HEK293 (cell line): ENCODE data around the gene HLX.

Experiments
- CTCF ChIA-PET: fragments of 350-600 bp; formaldehyde crosslinking; extraction: SDS; loops from one replicate; lab custom pipeline; 2021; ENCODE audit warnings: antibody characterized with exemption; lab: Yijun Ruan, JAX
- POLR2A ChIA-PET: fragments of 300-600 bp; formaldehyde crosslinking; extraction: SDS; loops from one replicate; lab custom pipeline; 2020; ENCODE audit warnings: antibody characterized with exemption, inconsistent platforms; lab: Yijun Ruan, JAX
- H3K27ac ChIP-seq: fragments of 200-500 bp; sonication (Bioruptor generic); 2 replicates; pipeline ENCODE4 v1.5.1; 2014; ENCODE audit warnings: low read depth, low read length, control low read depth, inconsistent platforms; ENCODE audit errors: extremely low read depth
- H3K36me3 ChIP-seq, 2 experiments: fragments of 200-500 bp in 1 of 2; sonication (Bioruptor generic) in 1 of 2; 1 replicate in 1 of 2; 2 replicates in 1 of 2; pipeline ENCODE4 v1.5.1; 2014 to 2017; ENCODE audit warnings: inconsistent platforms in 2 of 2, low read length in 2 of 2; ENCODE audit not compliant: control insufficient read depth in 2 of 2, insufficient read depth in 1 of 2
- H3K4me1 ChIP-seq: fragments of 200-500 bp; sonication (Bioruptor generic); 2 replicates; pipeline ENCODE4 v1.5.1; 2014; ENCODE audit warnings: mild to moderate bottlenecking, low read length, inconsistent platforms; ENCODE audit not compliant: control insufficient read depth, insufficient read depth
- H3K4me3 ChIP-seq: 2 replicates; pipeline ENCODE4 v1.5.1; 2011; ENCODE audit warnings: low read depth, mild to moderate bottlenecking, control low read depth, low read length, moderate library complexity
- H3K9me3 ChIP-seq: fragments of 200-500 bp; sonication (Bioruptor generic); 2 replicates; pipeline ENCODE4 v1.5.1; 2014; ENCODE audit warnings: low read depth, low read length, inconsistent platforms; ENCODE audit not compliant: control insufficient read depth, insufficient read depth
- GFI1B ChIP-seq: fragments of 450-650 bp; formaldehyde crosslinking; IDR thresholded peaks from 2 replicates; pipeline ENCODE4 v1.5.1; 2016; ENCODE audit warnings: missing biosample characterization, missing genetic modification characterization
- GLI4 ChIP-seq: fragments of 450-650 bp; formaldehyde crosslinking; IDR thresholded peaks from 2 replicates; pipeline ENCODE4 v1.5.1; 2016; ENCODE audit warnings: missing biosample characterization, missing genetic modification characterization
- HOXC10 ChIP-seq: sonication (generic); formaldehyde crosslinking; IDR thresholded peaks from 2 replicates; pipeline ENCODE4 v1.8.1; 2023; ENCODE audit warnings: mild to moderate bottlenecking, missing genetic modification reagents
- SALL2 ChIP-seq: fragments of 450-650 bp; formaldehyde crosslinking; IDR thresholded peaks from 2 replicates; pipeline ENCODE4 v1.5.0; 2017; ENCODE audit warnings: missing biosample characterization, mild to moderate bottlenecking, missing genetic modification characterization, borderline replicate concordance
- SCRT1 ChIP-seq: fragments of 450-650 bp; formaldehyde crosslinking; IDR thresholded peaks from 2 replicates; pipeline ENCODE4 v1.5.1; 2016; ENCODE audit warnings: missing biosample characterization, missing genetic modification characterization, borderline replicate concordance
- WT1 ChIP-seq: fragments of 450-650 bp; formaldehyde crosslinking; IDR thresholded peaks from 2 replicates; pipeline ENCODE4 v1.5.1; 2016; ENCODE audit warnings: missing biosample characterization, missing genetic modification characterization
- ZFP3 ChIP-seq: fragments of 450-650 bp; formaldehyde crosslinking; IDR thresholded peaks from 2 replicates; pipeline ENCODE4 v1.5.1; 2016; ENCODE audit warnings: low read depth, missing biosample characterization, missing genetic modification characterization
- ZNF121 ChIP-seq: fragments of 450-650 bp; formaldehyde crosslinking; IDR thresholded peaks from 2 replicates; pipeline ENCODE4 v1.5.1; 2016; ENCODE audit warnings: missing biosample characterization, missing genetic modification characterization
- ZNF133 ChIP-seq: fragments of 450-650 bp; formaldehyde crosslinking; IDR thresholded peaks from 2 replicates; pipeline ENCODE4 v1.5.1; 2016; ENCODE audit warnings: missing biosample characterization, missing genetic modification characterization
- ZNF16 ChIP-seq: fragments of 450-650 bp; formaldehyde crosslinking; IDR thresholded peaks from 2 replicates; pipeline ENCODE4 v1.5.1; 2016; ENCODE audit warnings: low read depth, missing biosample characterization, missing genetic modification characterization
- ZNF23 ChIP-seq: fragments of 450-650 bp; formaldehyde crosslinking; IDR thresholded peaks from 2 replicates; pipeline ENCODE4 v1.5.1; 2016; ENCODE audit warnings: missing biosample characterization, missing genetic modification characterization, borderline replicate concordance
- ZNF510 ChIP-seq: fragments of 450-650 bp; formaldehyde crosslinking; IDR thresholded peaks from 2 replicates; pipeline ENCODE4 v1.5.1; 2018; ENCODE audit warnings: mild to moderate bottlenecking, missing genetic modification characterization, missing biosample characterization; ENCODE audit not compliant: insufficient replicate concordance
- ZNF560 ChIP-seq: fragments of 450-650 bp; formaldehyde crosslinking; IDR thresholded peaks from 2 replicates; pipeline ENCODE4 v1.5.1; 2017; ENCODE audit warnings: missing biosample characterization, missing genetic modification characterization, borderline replicate concordance
- ZNF768 ChIP-seq: fragments of 450-650 bp; formaldehyde crosslinking; IDR thresholded peaks from 2 replicates; pipeline ENCODE4 v1.5.1; 2018; ENCODE audit warnings: missing biosample characterization, mild to moderate bottlenecking, missing genetic modification characterization
- ZNF785 ChIP-seq: fragments of 450-650 bp; formaldehyde crosslinking; IDR thresholded peaks from 2 replicates; pipeline ENCODE4 v1.5.1; 2016; ENCODE audit warnings: missing biosample characterization, missing genetic modification characterization
- ZNF791 ChIP-seq: fragments of 450-650 bp; formaldehyde crosslinking; IDR thresholded peaks from 2 replicates; pipeline ENCODE4 v1.5.1; 2016; ENCODE audit warnings: missing biosample characterization, missing genetic modification characterization
- ZXDB ChIP-seq: fragments of 450-650 bp; formaldehyde crosslinking; IDR thresholded peaks from 2 replicates; pipeline ENCODE4 v1.5.1; 2016; ENCODE audit warnings: missing biosample characterization, missing genetic modification characterization
- TF ChIP-seq, protein P1 (sequence below): fragments of 450-650 bp; formaldehyde crosslinking; IDR thresholded peaks from 2 replicates; pipeline ENCODE4 v1.5.1; 2017; ENCODE audit warnings: missing biosample characterization, missing genetic modification characterization
- TF ChIP-seq, protein P2 (sequence below): fragments of 450-650 bp; formaldehyde crosslinking; IDR thresholded peaks from 2 replicates; pipeline ENCODE4 v1.5.1; 2016; ENCODE audit warnings: missing biosample characterization, missing genetic modification characterization
- TF ChIP-seq, protein P3 (sequence below): fragments of 450-650 bp; formaldehyde crosslinking; IDR thresholded peaks from 2 replicates; pipeline ENCODE4 v1.5.1; 2016; ENCODE audit warnings: missing biosample characterization, missing genetic modification characterization
- TF ChIP-seq, protein P4 (sequence below): fragments of 450-650 bp; formaldehyde crosslinking; optimal IDR thresholded peaks from 2 replicates; pipeline ENCODE3; 2016; ENCODE audit warnings: missing biosample characterization, mild to moderate bottlenecking, missing genetic modification characterization
- TF ChIP-seq, protein P5 (sequence below): fragments of 450-650 bp; formaldehyde crosslinking; IDR thresholded peaks from 2 replicates; pipeline ENCODE4 v1.5.1; 2016; ENCODE audit warnings: missing biosample characterization, missing genetic modification characterization

The HLX gene

DNA sequence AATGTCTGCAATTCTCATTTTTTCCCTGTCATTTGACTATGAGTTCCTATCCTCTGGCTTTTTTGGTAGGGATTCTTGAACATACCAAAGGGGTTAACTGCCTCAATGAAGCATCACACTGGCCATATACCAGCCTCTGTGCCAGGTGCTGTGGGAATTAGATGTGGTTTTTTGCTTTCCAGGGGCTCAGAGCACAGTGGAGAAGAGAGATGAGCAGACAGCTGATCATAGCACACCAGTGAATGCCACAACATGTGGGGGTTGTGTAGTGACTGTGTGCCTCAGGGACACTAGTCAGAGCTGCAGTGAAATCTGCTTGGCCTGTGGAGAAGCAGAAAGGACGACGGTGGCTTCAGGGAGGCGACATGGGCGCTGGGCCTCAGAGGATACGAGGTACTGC is 30.8 kb downstream of the HLX start (continued):
- TF ChIP-seq, protein P1, sequence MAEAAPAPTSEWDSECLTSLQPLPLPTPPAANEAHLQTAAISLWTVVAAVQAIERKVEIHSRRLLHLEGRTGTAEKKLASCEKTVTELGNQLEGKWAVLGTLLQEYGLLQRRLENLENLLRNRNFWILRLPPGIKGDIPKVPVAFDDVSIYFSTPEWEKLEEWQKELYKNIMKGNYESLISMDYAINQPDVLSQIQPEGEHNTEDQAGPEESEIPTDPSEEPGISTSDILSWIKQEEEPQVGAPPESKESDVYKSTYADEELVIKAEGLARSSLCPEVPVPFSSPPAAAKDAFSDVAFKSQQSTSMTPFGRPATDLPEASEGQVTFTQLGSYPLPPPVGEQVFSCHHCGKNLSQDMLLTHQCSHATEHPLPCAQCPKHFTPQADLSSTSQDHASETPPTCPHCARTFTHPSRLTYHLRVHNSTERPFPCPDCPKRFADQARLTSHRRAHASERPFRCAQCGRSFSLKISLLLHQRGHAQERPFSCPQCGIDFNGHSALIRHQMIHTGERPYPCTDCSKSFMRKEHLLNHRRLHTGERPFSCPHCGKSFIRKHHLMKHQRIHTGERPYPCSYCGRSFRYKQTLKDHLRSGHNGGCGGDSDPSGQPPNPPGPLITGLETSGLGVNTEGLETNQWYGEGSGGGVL (tag by site-specific recombination), result no peak

DNA sequence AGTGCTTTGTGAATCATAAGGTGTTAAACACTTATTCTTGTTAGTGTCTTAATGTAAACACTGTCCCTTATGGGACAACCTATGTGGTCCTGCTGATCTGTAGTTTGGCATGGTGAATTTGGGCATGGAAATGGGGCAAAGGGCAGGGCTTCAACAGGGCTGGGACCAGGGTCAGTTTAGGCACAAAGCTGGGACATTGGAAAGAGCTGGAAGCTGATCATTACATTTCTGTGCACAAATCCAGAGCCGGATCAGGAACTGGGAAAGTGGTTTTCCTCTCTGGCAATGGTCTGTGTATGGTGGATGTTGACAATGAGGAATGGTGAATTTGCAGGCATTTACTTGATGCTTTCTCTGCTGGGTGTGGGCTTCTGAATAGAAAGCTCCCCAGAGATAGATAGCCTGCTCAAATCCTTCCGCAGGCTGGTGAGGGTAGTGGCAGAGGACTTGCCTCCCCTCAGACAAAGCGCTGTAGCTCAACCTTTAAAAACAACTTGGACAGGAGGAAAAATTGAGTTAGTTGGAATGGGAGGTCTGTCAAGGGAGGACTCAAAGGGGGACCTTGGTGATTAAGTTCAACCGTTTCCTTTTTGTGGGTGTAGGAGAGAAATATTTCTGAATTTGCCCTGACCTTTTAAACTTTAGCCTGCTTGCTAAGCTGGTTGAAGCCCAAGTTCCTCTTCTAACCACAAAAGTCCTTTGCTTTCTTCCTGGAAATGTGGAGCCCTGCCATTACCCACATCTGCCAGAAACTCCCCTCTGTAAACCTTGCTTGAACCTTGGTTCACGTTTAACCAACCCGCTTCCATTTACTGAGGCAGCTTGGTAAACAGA is 35.3 kb downstream of the HLX start:
- H3K27ac ChIP-seq, result no peak overlapping the region
- ChIA-PET CTCF (interaction anchor here (0.9 kb wide), 1 partner anchor 1541 kb away, joined by 3 read pairs; no protein-coding TSS in a partner anchor), POLR2A (interaction anchor here (0.5 kb wide), 1 partner anchor 128 kb away, joined by 3 read pairs; no protein-coding TSS in a partner anchor)
- H3K9me3 ChIP-seq, result no peaks in the 10 kb centered on the region
- H3K4me3 ChIP-seq, result no peak overlapping the region
- TF ChIP-seq GFI1B (no peak), ZNF133 (tag by site-specific recombination) (no peak)
- TF ChIP-seq, protein P2, sequence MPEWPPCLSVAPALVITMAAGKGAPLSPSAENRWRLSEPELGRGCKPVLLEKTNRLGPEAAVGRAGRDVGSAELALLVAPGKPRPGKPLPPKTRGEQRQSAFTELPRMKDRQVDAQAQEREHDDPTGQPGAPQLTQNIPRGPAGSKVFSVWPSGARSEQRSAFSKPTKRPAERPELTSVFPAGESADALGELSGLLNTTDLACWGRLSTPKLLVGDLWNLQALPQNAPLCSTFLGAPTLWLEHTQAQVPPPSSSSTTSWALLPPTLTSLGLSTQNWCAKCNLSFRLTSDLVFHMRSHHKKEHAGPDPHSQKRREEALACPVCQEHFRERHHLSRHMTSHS, result no peak
- TF ChIP-seq, protein P3, sequence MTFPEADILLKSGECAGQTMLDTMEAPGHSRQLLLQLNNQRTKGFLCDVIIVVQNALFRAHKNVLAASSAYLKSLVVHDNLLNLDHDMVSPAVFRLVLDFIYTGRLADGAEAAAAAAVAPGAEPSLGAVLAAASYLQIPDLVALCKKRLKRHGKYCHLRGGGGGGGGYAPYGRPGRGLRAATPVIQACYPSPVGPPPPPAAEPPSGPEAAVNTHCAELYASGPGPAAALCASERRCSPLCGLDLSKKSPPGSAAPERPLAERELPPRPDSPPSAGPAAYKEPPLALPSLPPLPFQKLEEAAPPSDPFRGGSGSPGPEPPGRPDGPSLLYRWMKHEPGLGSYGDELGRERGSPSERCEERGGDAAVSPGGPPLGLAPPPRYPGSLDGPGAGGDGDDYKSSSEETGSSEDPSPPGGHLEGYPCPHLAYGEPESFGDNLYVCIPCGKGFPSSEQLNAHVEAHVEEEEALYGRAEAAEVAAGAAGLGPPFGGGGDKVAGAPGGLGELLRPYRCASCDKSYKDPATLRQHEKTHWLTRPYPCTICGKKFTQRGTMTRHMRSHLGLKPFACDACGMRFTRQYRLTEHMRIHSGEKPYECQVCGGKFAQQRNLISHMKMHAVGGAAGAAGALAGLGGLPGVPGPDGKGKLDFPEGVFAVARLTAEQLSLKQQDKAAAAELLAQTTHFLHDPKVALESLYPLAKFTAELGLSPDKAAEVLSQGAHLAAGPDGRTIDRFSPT (tag by site-specific recombination), result no peak
- H3K4me1 ChIP-seq, result peaks cover 22% of the 10 kb centered on the region
- H3K36me3 ChIP-seq, result no peaks in the 10 kb centered on the region

DNA sequence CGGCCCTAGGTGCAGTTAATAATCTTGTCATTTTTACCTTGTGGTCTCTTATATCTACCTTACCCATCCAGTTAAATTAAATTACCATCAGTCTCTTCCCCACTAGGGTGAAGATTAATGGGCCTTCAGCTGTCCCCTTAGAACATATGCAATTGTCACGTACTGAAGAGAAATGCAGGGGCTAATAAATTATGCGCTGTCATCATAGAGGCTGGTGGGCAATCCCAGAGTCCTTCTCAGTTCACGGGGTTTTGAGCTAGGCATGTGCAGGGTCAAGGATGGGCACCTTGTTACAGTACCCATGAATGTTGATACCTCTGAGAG is 35.8 kb downstream of the HLX start:
- POLR2A ChIA-PET, result interaction anchor here (0.5 kb wide), 1 partner anchor 129 kb away, joined by 3 read pairs; no protein-coding TSS in a partner anchor
- H3K9me3 ChIP-seq, result no peaks in the 10 kb centered on the region
- CTCF ChIA-PET, result interaction anchor here (0.9 kb wide), 1 partner anchor 1540 kb away, joined by 3 read pairs; no protein-coding TSS in a partner anchor
- peaks cover 22% of the 10 kb centered on the region for H3K4me1 ChIP-seq
- TF ChIP-seq SALL2 (tag by site-specific recombination), result no peak
- no peak for TF ChIP-seq ZNF16 (tag by site-specific recombination)
- no peak for TF ChIP-seq ZNF121 (tag by site-specific recombination)
- no peak for TF ChIP-seq ZXDB (tag by site-specific recombination)
- TF ChIP-seq ZFP3 (tag by site-specific recombination), result no peak
- no peak for TF ChIP-seq ZNF23 (tag by site-specific recombination)
- TF ChIP-seq, protein P4, sequence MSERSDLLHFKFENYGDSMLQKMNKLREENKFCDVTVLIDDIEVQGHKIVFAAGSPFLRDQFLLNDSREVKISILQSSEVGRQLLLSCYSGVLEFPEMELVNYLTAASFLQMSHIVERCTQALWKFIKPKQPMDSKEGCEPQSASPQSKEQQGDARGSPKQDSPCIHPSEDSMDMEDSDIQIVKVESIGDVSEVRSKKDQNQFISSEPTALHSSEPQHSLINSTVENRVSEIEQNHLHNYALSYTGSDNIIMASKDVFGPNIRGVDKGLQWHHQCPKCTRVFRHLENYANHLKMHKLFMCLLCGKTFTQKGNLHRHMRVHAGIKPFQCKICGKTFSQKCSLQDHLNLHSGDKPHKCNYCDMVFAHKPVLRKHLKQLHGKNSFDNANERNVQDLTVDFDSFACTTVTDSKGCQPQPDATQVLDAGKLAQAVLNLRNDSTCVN (tag by site-specific recombination), result no peak
- TF ChIP-seq SCRT1 (tag by site-specific recombination), result no peak
- no peak for TF ChIP-seq ZNF791 (tag by site-specific recombination)
- no peak for TF ChIP-seq ZNF785 (tag by site-specific recombination)
- no peak for TF ChIP-seq HOXC10
- TF ChIP-seq ZNF768 (tag by site-specific recombination), result no peak
- no peak for TF ChIP-seq ZNF510
- no peak for TF ChIP-seq ZNF560 (tag by site-specific recombination)
- TF ChIP-seq, protein P5, sequence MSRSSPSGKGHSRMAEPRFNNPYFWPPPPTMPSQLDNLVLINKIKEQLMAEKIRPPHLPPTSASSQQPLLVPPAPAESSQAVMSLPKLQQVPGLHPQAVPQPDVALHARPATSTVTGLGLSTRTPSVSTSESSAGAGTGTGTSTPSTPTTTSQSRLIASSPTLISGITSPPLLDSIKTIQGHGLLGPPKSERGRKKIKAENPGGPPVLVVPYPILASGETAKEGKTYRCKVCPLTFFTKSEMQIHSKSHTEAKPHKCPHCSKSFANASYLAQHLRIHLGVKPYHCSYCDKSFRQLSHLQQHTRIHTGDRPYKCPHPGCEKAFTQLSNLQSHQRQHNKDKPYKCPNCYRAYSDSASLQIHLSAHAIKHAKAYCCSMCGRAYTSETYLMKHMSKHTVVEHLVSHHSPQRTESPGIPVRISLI, result no peak
- TF ChIP-seq GLI4 (tag by site-specific recombination), result no peak
- no peak for TF ChIP-seq WT1 (tag by site-specific recombination)
- no peaks in the 10 kb centered on the region for H3K36me3 ChIP-seq
- no peak overlapping the region for H3K27ac ChIP-seq
- H3K4me3 ChIP-seq, result no peak overlapping the region
